ENCODE measurements around the gene DELE1.

The DELE1 gene

GRCh38 chr5:141928051-141928450 is 4.4 kb downstream of the DELE1 start:
- DNase-seq: no peak
- H3K4me3 Mint-ChIP-seq: no peak overlapping the region
- no peaks in the 10 kb centered on the region for H3K27me3 Mint-ChIP-seq
- peaks cover 0 to 1% of the 10 kb centered on the region in 2 donors for H3K9me3 Mint-ChIP-seq
- H3K27ac Mint-ChIP-seq: no peak overlapping the region
- peaks cover 11 to 23% of the 10 kb centered on the region in 2 donors for H3K4me1 Mint-ChIP-seq
- ATAC-seq (replicated peaks): no peak
- H3K36me3 Mint-ChIP-seq: peaks cover 49 to 60% of the 10 kb centered on the region in 2 donors

- Mint-ChIP-seq H3K4me3 (no peak overlapping the region), H3K36me3 (peaks cover 50 to 61% of the 10 kb centered on the region in 2 donors), H3K27ac (no peak overlapping the region), H3K27me3 (no peaks in the 10 kb centered on the region), H3K4me1 (peaks cover 6 to 13% of the 10 kb centered on the region in 2 donors), H3K9me3 (no peaks in the 10 kb centered on the region)
- ATAC-seq (replicated peaks) (no peak), DNase-seq (no peak)
Observed at GRCh38 chr5:141929398-141930058, 5.9 kb downstream of the DELE1 start.

- no peak for ATAC-seq (replicated peaks)
- peaks cover 51 to 63% of the 10 kb centered on the region in 2 donors for H3K36me3 Mint-ChIP-seq
- H3K27ac Mint-ChIP-seq: no peak overlapping the region
- DNase-seq: no peak
- H3K27me3 Mint-ChIP-seq: no peaks in the 10 kb centered on the region
- H3K4me3 Mint-ChIP-seq: no peak overlapping the region
- no peaks in the 10 kb centered on the region for H3K9me3 Mint-ChIP-seq
- H3K4me1 Mint-ChIP-seq: peaks cover under 1 to 3% of the 10 kb centered on the region in 2 donors
Observed at GRCh38 chr5:141931694-141932093, 8.0 kb downstream of the DELE1 start.

GRCh38 chr5:141933151-141933550 is 9.5 kb downstream of the DELE1 start:
- no peak overlapping the region for H3K27ac Mint-ChIP-seq
- H3K4me3 Mint-ChIP-seq: no peak overlapping the region
- H3K9me3 Mint-ChIP-seq: no peaks in the 10 kb centered on the region
- ATAC-seq (replicated peaks) (no peak), DNase-seq (no peak)
- no peaks in the 10 kb centered on the region for H3K27me3 Mint-ChIP-seq
- peaks cover 40 to 54% of the 10 kb centered on the region in 2 donors for H3K36me3 Mint-ChIP-seq
- H3K4me1 Mint-ChIP-seq: no peaks in the 10 kb centered on the region

- DNase-seq (no peak), ATAC-seq (replicated peaks) (no peak)
- no peaks in the 10 kb centered on the region for H3K9me3 Mint-ChIP-seq
- no peaks in the 10 kb centered on the region for H3K4me1 Mint-ChIP-seq
- H3K4me3 Mint-ChIP-seq: no peak overlapping the region
- no peaks in the 10 kb centered on the region for H3K27me3 Mint-ChIP-seq
- H3K36me3 Mint-ChIP-seq: peaks cover 34 to 48% of the 10 kb centered on the region in 2 donors
- no peak overlapping the region for H3K27ac Mint-ChIP-seq
Observed at GRCh38 chr5:141934099-141934844, 10.6 kb downstream of the DELE1 start.

DNA sequence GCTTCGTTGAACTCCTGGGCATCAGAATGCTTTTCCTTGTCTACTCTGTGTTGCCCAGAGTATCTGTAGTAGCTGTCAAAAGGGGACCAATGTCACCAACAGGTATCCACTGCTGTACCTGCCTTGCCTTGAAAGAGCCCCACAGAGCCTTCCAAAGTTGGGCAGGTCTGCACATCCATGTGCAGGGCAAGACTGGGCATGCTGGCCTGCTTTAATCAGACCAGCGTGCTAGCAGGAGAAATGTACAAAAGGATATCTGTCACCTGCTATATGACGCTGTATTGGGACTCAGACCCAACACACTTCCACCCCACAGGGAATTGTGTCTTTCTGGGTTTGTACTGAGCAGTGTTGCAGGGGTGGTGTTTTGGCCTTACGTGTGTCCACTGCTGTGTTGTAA is 11.9 kb downstream of the DELE1 start:
- H3K36me3 Mint-ChIP-seq: peaks cover 36 to 50% of the 10 kb centered on the region in 2 donors
- DNase-seq: no peak
- H3K27ac Mint-ChIP-seq: no peak overlapping the region

GRCh38 chr5:141940695-141941271 is 17.1 kb downstream of the DELE1 start:
- no peaks in the 10 kb centered on the region for H3K27me3 Mint-ChIP-seq
- H3K4me3 Mint-ChIP-seq: no peak overlapping the region
- H3K36me3 Mint-ChIP-seq: peaks cover 17 to 27% of the 10 kb centered on the region in 2 donors
- no peaks in the 10 kb centered on the region for H3K9me3 Mint-ChIP-seq
- ATAC-seq (replicated peaks): peak; percentile 29 to 47
- peak overlapping the region; percentile 75 for H3K27ac Mint-ChIP-seq
- no peak for DNase-seq
- peaks cover 3 to 11% of the 10 kb centered on the region in 2 donors for H3K4me1 Mint-ChIP-seq

More for the DNA sequence above, 11.9 kb downstream of the DELE1 start:
- Mint-ChIP-seq H3K9me3 (no peaks in the 10 kb centered on the region), H3K27me3 (no peaks in the 10 kb centered on the region), H3K4me3 (no peak overlapping the region), H3K4me1 (peaks cover 0 to 1% of the 10 kb centered on the region in 2 donors)
- ATAC-seq (replicated peaks): no peak

DNA sequence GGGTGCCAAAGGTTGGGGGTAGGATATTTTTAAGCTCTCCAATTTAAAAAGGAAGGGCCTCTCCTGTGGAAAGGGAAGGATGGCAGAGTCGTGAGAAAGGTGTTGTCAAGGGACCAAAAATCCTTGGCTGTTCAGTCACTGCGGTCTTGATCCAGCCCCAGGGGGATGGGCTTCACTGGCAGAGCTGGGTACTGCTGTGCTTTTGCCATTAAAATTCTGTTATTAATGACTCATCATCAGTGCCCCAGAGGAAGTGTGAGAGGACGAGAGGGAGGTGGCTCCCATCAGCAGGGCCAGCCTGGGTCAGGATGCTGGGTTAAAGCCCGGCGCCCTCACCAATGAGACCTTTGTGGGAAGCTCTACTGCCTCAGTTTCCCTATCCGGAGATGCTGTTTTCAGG is 17.6 kb downstream of the DELE1 start:
- H3K4me3 Mint-ChIP-seq: no peak overlapping the region
- peaks cover 14 to 24% of the 10 kb centered on the region in 2 donors for H3K36me3 Mint-ChIP-seq
- DNase-seq (no peak), ATAC-seq (replicated peaks) (peak; percentile 31 to 39)
- H3K4me1 Mint-ChIP-seq: peaks cover 3 to 11% of the 10 kb centered on the region in 2 donors
- peak overlapping the region; percentile 75 for H3K27ac Mint-ChIP-seq
- H3K9me3 Mint-ChIP-seq: no peaks in the 10 kb centered on the region
- H3K27me3 Mint-ChIP-seq: no peaks in the 10 kb centered on the region

DNA sequence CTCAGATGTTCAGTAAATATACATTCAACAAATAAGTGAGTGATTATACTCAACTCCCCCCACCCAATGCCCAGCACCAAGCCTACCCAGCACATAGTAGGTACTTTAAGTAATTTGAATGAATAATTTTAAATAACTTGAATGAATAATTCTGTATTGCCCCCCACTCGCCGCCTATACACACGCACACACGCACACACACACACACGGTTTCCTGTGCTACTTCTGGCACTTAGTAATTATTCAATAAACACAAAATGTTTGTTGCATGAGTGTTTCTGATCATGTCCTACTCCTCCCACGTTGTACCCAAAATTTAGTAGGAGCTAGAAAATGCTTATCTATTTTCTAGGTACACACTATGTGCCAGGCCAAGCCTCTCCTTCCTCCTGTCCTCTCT is 18.1 kb downstream of the DELE1 start:
- H3K4me3 Mint-ChIP-seq: no peak overlapping the region
- H3K9me3 Mint-ChIP-seq: no peaks in the 10 kb centered on the region
- peaks cover 3 to 11% of the 10 kb centered on the region in 2 donors for H3K4me1 Mint-ChIP-seq
- ATAC-seq (replicated peaks): no peak
- peaks cover 14 to 24% of the 10 kb centered on the region in 2 donors for H3K36me3 Mint-ChIP-seq
- DNase-seq: no peak
- H3K27me3 Mint-ChIP-seq: no peaks in the 10 kb centered on the region
- H3K27ac Mint-ChIP-seq: no peak overlapping the region

GRCh38 chr5:141942185-141942857 is 18.6 kb downstream of the DELE1 start:
- Mint-ChIP-seq H3K4me1 (peaks cover 3 to 11% of the 10 kb centered on the region in 2 donors), H3K4me3 (no peak overlapping the region), H3K27me3 (no peaks in the 10 kb centered on the region), H3K9me3 (no peaks in the 10 kb centered on the region), H3K27ac (no peak overlapping the region), H3K36me3 (peaks cover 10 to 19% of the 10 kb centered on the region in 2 donors)
- ATAC-seq (replicated peaks) (no peak), DNase-seq (no peak)

- no peak overlapping the region for H3K4me3 Mint-ChIP-seq
- DNase-seq: no peak
- no peak for ATAC-seq (replicated peaks)
- H3K4me1 Mint-ChIP-seq: peaks cover 3 to 11% of the 10 kb centered on the region in 2 donors
- H3K36me3 Mint-ChIP-seq: peaks cover 10 to 19% of the 10 kb centered on the region in 2 donors
- H3K27ac Mint-ChIP-seq: no peak overlapping the region
- H3K9me3 Mint-ChIP-seq: no peaks in the 10 kb centered on the region
- H3K27me3 Mint-ChIP-seq: no peaks in the 10 kb centered on the region
Observed at GRCh38 chr5:141944076-141944475, 20.4 kb downstream of the DELE1 start.

DNA sequence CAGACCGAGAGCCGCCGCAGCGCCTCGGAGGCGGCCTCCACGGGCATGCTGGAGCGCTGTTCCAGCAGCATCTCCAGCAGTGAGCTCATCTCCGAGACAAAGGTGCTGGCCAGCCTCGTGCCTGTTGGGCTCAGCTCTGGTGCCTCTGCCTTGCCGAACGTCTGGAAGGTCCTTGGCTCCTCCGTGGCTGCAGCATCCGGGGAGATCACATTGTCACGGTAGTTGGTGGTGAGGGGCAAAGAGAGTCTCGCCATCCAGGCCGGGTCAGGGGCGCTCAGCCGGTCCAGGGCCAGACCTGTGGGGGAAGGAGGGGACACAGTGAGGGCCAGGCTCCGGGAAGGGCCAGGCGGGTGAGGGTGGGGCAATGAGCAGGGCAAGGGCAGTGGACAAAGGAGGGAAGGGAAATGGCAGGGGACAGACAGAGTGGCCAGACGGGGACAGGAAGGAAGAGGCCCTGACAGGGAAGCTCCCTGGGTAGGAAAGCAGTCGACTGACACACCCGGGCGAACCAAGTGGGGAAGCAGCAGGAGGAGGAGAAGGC is 21.9 kb downstream of the DELE1 start:
- Mint-ChIP-seq H3K9me3 (no peaks in the 10 kb centered on the region), H3K27me3 (no peaks in the 10 kb centered on the region), H3K4me1 (peaks cover 3 to 9% of the 10 kb centered on the region in 2 donors), H3K36me3 (peaks cover 7 to 16% of the 10 kb centered on the region in 2 donors), H3K27ac (no peak overlapping the region), H3K4me3 (no peak overlapping the region)
- ATAC-seq (replicated peaks) (no peak), DNase-seq (no peak)

GRCh38 chr5:141947316-141947715 is 23.6 kb downstream of the DELE1 start:
- H3K36me3 Mint-ChIP-seq: peaks cover 10 to 11% of the 10 kb centered on the region in 2 donors
- DNase-seq (no peak), ATAC-seq (replicated peaks) (no peak)
- no peak overlapping the region for H3K27ac Mint-ChIP-seq
- H3K9me3 Mint-ChIP-seq: no peaks in the 10 kb centered on the region
- no peak overlapping the region for H3K4me3 Mint-ChIP-seq
- H3K27me3 Mint-ChIP-seq: peaks cover 0 to 8% of the 10 kb centered on the region in 2 donors
- peaks cover 4 to 7% of the 10 kb centered on the region in 2 donors for H3K4me1 Mint-ChIP-seq

- Mint-ChIP-seq H3K9me3 (no peaks in the 10 kb centered on the region), H3K27me3 (peaks cover 0 to 11% of the 10 kb centered on the region in 2 donors), H3K27ac (no peak overlapping the region), H3K4me3 (no peak overlapping the region), H3K4me1 (peaks cover 4 to 7% of the 10 kb centered on the region in 2 donors), H3K36me3 (peaks cover 10 to 20% of the 10 kb centered on the region in 2 donors)
- ATAC-seq (replicated peaks): no peak
- no peak for DNase-seq
Observed at GRCh38 chr5:141948812-141949211, 25.1 kb downstream of the DELE1 start.
